Measurements from ENCODE around the gene DNAJC2.

The DNAJC2 gene

GRCh38 chr7:103299660-103300059 lies 44.9 kb downstream of the DNAJC2 start:
- peak overlapping the region; percentile 81 for H3K4me2 ChIP-seq
- no peak for TF ChIP-seq CTCF (conservative IDR thresholded peaks at IDR 0.05; ENCODE audit: low read depth, low read length)
- H3K36me3 ChIP-seq (ENCODE audit: insufficient read depth): peaks cover 11% of the 10 kb centered on the region; the same call in 1 of the 2 replicates
- no peak overlapping the region for H3K27ac ChIP-seq
- no peak overlapping the region for H3K4me3 ChIP-seq (IDR thresholded peaks at IDR 0.05; ENCODE audit: insufficient read depth, low read depth, low read length)
- no peak overlapping the region for H3K9ac ChIP-seq
- H3K27me3 ChIP-seq (ENCODE audit: insufficient read depth, low read depth): no peaks in the 10 kb centered on the region
- H3K79me2 ChIP-seq (ENCODE audit: insufficient read depth, low read depth): peaks cover 50% of the 10 kb centered on the region
- no peak overlapping the region for H2AFZ ChIP-seq (ENCODE audit: low read depth)
- peaks cover 35% of the 10 kb centered on the region for H3K4me1 ChIP-seq (ENCODE audit: low read depth, poor library complexity, severe bottlenecking)
- peaks cover 6% of the 10 kb centered on the region; the same call in 1 of the 2 replicates for H4K20me1 ChIP-seq (ENCODE audit: insufficient read depth)

GRCh38 chr7:103297837-103298179 lies 46.8 kb downstream of the DNAJC2 start:
- Histone ChIP-seq H3K9ac (peak overlapping the region; percentile 81; the same call in 1 of the 2 replicates), H3K36me3 (ENCODE audit: insufficient read depth) (peaks cover 9% of the 10 kb centered on the region; the same call in 1 of the 2 replicates), H4K20me1 (ENCODE audit: insufficient read depth) (peaks cover 6% of the 10 kb centered on the region; the same call in 1 of the 2 replicates), H3K4me1 (ENCODE audit: low read depth, poor library complexity, severe bottlenecking) (peaks cover 35% of the 10 kb centered on the region), H3K4me2 (peak overlapping the region; percentile 81), H2AFZ (ENCODE audit: low read depth) (peak overlapping the region; percentile 69), H3K4me3 (IDR thresholded peaks at IDR 0.05; ENCODE audit: insufficient read depth, low read depth, low read length) (no peak overlapping the region), H3K27ac (peak overlapping the region; percentile 73), H3K27me3 (ENCODE audit: insufficient read depth, low read depth) (no peaks in the 10 kb centered on the region), H3K79me2 (ENCODE audit: insufficient read depth, low read depth) (peaks cover 47% of the 10 kb centered on the region)
- TF ChIP-seq CTCF (conservative IDR thresholded peaks at IDR 0.05; ENCODE audit: low read depth, low read length): no peak

GRCh38 chr7:103296901-103297836 lies 47.4 kb downstream of the DNAJC2 start, which contains the start of gene PMPCB:
Gene PMPCB, plus strand, starts transcription at chr7:103297435. Its CDS starts 25 bp downstream, at chr7:103297460.
- Histone ChIP-seq H3K4me2 (peak within 1 kb of the TSS; percentile 81), H3K9ac (peak within 1 kb of the TSS; percentile 81; the same call in 1 of the 2 replicates), H2AFZ (ENCODE audit: low read depth) (peak within 1 kb of the TSS; percentile 69), H3K4me3 (IDR thresholded peaks at IDR 0.05; ENCODE audit: insufficient read depth, low read depth, low read length) (no peak within 1 kb of the TSS), H3K27me3 (ENCODE audit: insufficient read depth, low read depth) (no peaks in the 10 kb centered on the region), H3K4me1 (ENCODE audit: low read depth, poor library complexity, severe bottlenecking) (peaks cover 35% of the 10 kb centered on the region), H3K79me2 (ENCODE audit: insufficient read depth, low read depth) (peaks cover 41% of the 10 kb centered on the region), H4K20me1 (ENCODE audit: insufficient read depth) (peaks cover 6% of the 10 kb centered on the region; the same call in 1 of the 2 replicates), H3K36me3 (ENCODE audit: insufficient read depth) (peaks cover 3% of the 10 kb centered on the region; the same call in 1 of the 2 replicates), H3K27ac (peak within 1 kb of the TSS; percentile 73)
- TF ChIP-seq CTCF (conservative IDR thresholded peaks at IDR 0.05; ENCODE audit: low read depth, low read length): peak; percentile 95

- no peak for TF ChIP-seq CTCF (conservative IDR thresholded peaks at IDR 0.05; ENCODE audit: low read depth, low read length)
- no peak overlapping the region for H2AFZ ChIP-seq (ENCODE audit: low read depth)
- H3K9ac ChIP-seq: no peak overlapping the region
Observed at GRCh38 chr7:103293526-103293925, 51.0 kb downstream of the DNAJC2 start.

More at GRCh38 chr7:103293526-103293925, 51.0 kb downstream of the DNAJC2 start:
- no peak overlapping the region for H3K4me2 ChIP-seq
- 0 out of 2 replicates have a peak, but pooled peaks cover 1% of the 10 kb centered on the region for H4K20me1 ChIP-seq (ENCODE audit: insufficient read depth)
- no peak overlapping the region for H3K27ac ChIP-seq
- peaks cover 11% of the 10 kb centered on the region for H3K79me2 ChIP-seq (ENCODE audit: insufficient read depth, low read depth)
- peaks cover 12% of the 10 kb centered on the region for H3K4me1 ChIP-seq (ENCODE audit: low read depth, poor library complexity, severe bottlenecking)
- no peak overlapping the region for H3K4me3 ChIP-seq (IDR thresholded peaks at IDR 0.05; ENCODE audit: insufficient read depth, low read depth, low read length)
- no peaks in the 10 kb centered on the region for H3K36me3 ChIP-seq (ENCODE audit: insufficient read depth)
- no peaks in the 10 kb centered on the region for H3K27me3 ChIP-seq (ENCODE audit: insufficient read depth, low read depth)

Measured in KMS-11 (cell line).